Endothelial cell of umbilical vein (primary cell): ENCODE measurements around the gene ENC1. TPM values are rescaled to one million over a fixed set of nuclear protein-coding genes. Genes with fewer than 3 reads are reported as not detected.

Experiments used
- BruUV-seq: library from RNA; stranded (reverse); fragments of 400-500 nt; replicated peaks from 2 replicates; lab custom pipeline; 2021; lab: Mats Ljungman, UMichigan
- CTCF ChIA-PET: fragments of 300-600, 350-600 bp; sonication (Branson Sonifier 250); formaldehyde crosslinking; loops from one replicate; lab custom pipeline; 2021; ENCODE audit warnings: antibody characterized with exemption, inconsistent platforms; lab: Charles Lee
- POLR2A ChIA-PET: fragments of 300-600, 350-600 bp; sonication (Branson Sonifier 250); formaldehyde crosslinking; loops from one replicate; lab custom pipeline; 2021; ENCODE audit warnings: antibody characterized with exemption, inconsistent platforms; lab: Charles Lee
- DNase-seq: peaks from one replicate; pipeline ENCODE4 v3.0.0-alpha.2; 2011; ENCODE audit warnings: low read depth, low spot score
- FAIRE-seq: peaks from 2 replicates; lab custom pipeline; 2011; peaks lifted over from hg19 to GRCh38; lab: Jason Lieb, UNC
- H2AFZ ChIP-seq: 2 replicates; pipeline ENCODE4 v1.6.0; 2012; ENCODE audit warnings: low read depth, low read length, control low read depth, inconsistent platforms
- H3K27ac ChIP-seq: 2 replicates; pipeline ENCODE4 v1.5.1; 2011; ENCODE audit warnings: low read depth, mild to moderate bottlenecking, control low read depth, low read length, moderate library complexity; ENCODE audit not compliant: insufficient read depth
- H3K27me3 ChIP-seq, 2 experiments: 2 replicates each; pipeline versions ENCODE4 v1.6.0 to v1.6.1; 2011; ENCODE audit warnings: low read length in 2 of 2, mixed read lengths in 1 of 2; ENCODE audit not compliant: control insufficient read depth in 2 of 2, insufficient read depth in 2 of 2
- H3K36me3 ChIP-seq, 2 experiments: 2 replicates in 1 of 2; 3 replicates in 1 of 2; pipeline ENCODE4 v1.5.1; 2011; ENCODE audit warnings: low read length in 2 of 2, mild to moderate bottlenecking in 1 of 2, moderate library complexity in 1 of 2; ENCODE audit not compliant: control insufficient read depth in 2 of 2, insufficient read depth in 2 of 2; ENCODE audit errors: extremely low read depth in 1 of 2
- H3K4me1 ChIP-seq: 3 replicates; pipeline ENCODE4 v1.5.1; 2011; ENCODE audit warnings: mild to moderate bottlenecking, low read length; ENCODE audit not compliant: control insufficient read depth, insufficient read depth; ENCODE audit errors: extremely low read depth
- H3K4me2 ChIP-seq: 2 replicates; pipeline ENCODE4 v1.6.1; 2011; ENCODE audit warnings: low read length, control low read depth, mixed read lengths; ENCODE audit not compliant: insufficient read depth
- H3K4me3 ChIP-seq, 3 experiments: fragments of 200-600 bp in 1 of 3; sonication (generic), shearing (Covaris generic) in 1 of 3; replicated peaks in 1 of 3; 2 replicates each; pipeline ENCODE4 v1.5.1; 2011 to 2016; ENCODE audit warnings: control low read depth in 3 of 3, low read length in 3 of 3, mild to moderate bottlenecking in 2 of 3, inconsistent platforms in 1 of 3, low read depth in 1 of 3, moderate library complexity in 1 of 3; ENCODE audit not compliant: insufficient read depth in 1 of 3
- H3K79me2 ChIP-seq: 2 replicates; pipeline ENCODE4 v1.6.0; 2012; ENCODE audit warnings: low read length, inconsistent platforms; ENCODE audit not compliant: control insufficient read depth, insufficient read depth
- H3K9ac ChIP-seq: replicated peaks from 2 replicates; pipeline ENCODE3; 2011; ENCODE audit warnings: low read length, control low read depth; ENCODE audit not compliant: insufficient read depth; ENCODE audit errors: extremely low read depth
- H3K9me1 ChIP-seq: replicated peaks from 3 replicates; pipeline ENCODE4 v1.6.0; 2011; ENCODE audit warnings: mild to moderate bottlenecking, low read length; ENCODE audit not compliant: control insufficient read depth, insufficient read depth; ENCODE audit errors: extremely low read depth
- H3K9me3 ChIP-seq: replicated peaks from 2 replicates; pipeline ENCODE4 v1.5.1; 2012; ENCODE audit warnings: low read length, inconsistent platforms; ENCODE audit not compliant: control insufficient read depth, insufficient read depth
- H4K20me1 ChIP-seq: replicated peaks from 2 replicates; pipeline ENCODE3; 2011; ENCODE audit warnings: mild to moderate bottlenecking, low read length; ENCODE audit not compliant: control insufficient read depth, insufficient read depth; ENCODE audit errors: extremely low read depth
- EZH2 ChIP-seq: IDR thresholded peaks from 2 replicates; pipeline ENCODE4 v1.6.1; 2012; ENCODE audit warnings: borderline replicate concordance, low read depth, mild to moderate bottlenecking, moderate library complexity, low read length, inconsistent platforms; ENCODE audit not compliant: severe bottlenecking
- FOS ChIP-seq: IDR thresholded peaks from 2 replicates; pipeline ENCODE4 v1.6.1; 2011; ENCODE audit warnings: mild to moderate bottlenecking, low read length, moderate library complexity, borderline replicate concordance; ENCODE audit not compliant: insufficient read depth
- GATA2 ChIP-seq: IDR thresholded peaks from 2 replicates; pipeline ENCODE4 v1.7.0; 2011; ENCODE audit warnings: low read depth, mild to moderate bottlenecking, moderate library complexity, mixed read lengths, low read length; ENCODE audit not compliant: insufficient read length, insufficient read depth
- JUN ChIP-seq: IDR thresholded peaks from 2 replicates; pipeline ENCODE4 v1.6.1; 2011; ENCODE audit warnings: borderline replicate concordance, low read depth; ENCODE audit not compliant: insufficient read length, insufficient read depth
- MYC ChIP-seq: IDR thresholded peaks from one replicate; pipeline ENCODE4 v1.6.1; 2011; ENCODE audit warnings: mild to moderate bottlenecking, low read depth, low read length
- POLR2A ChIP-seq: IDR thresholded peaks from 2 replicates; pipeline ENCODE4 v1.6.1; 2012; ENCODE audit warnings: low read depth, mild to moderate bottlenecking, control low read depth, low read length
- POLR2AphosphoS5 ChIP-seq: IDR thresholded peaks from 2 replicates; pipeline ENCODE4 v1.6.1; 2012; ENCODE audit warnings: low read depth, mild to moderate bottlenecking, control low read depth, low read length, moderate library complexity; ENCODE audit not compliant: insufficient read depth
- dilution Hi-C: fragments of 300-500 bp; cut with MboI; formaldehyde crosslinking; loops from one replicate; pipeline ENCODE4 v1.15.0; 2019; ENCODE audit warnings: low sequenced_read_pairs; ENCODE audit not compliant: extremely low pct_ligation_motif_present
- intact Hi-C: fragments of 100-400 bp; cut with micrococcal nuclease; formaldehyde crosslinking; loops from one replicate; pipeline ENCODE4 v1.10.0; 2022
- polyA plus RNA-seq, 4 experiments: library from polyadenylated mRNA; depleted of rRNA in 3 of 4; stranded (reverse) in 3 of 4; unstranded in 1 of 4; fragments of >200 nt; gene quantifications; 2 replicates each; pipeline versions ENCODE4 v1.2.1 to v1.2.3, GENCODE V29; 2011 to 2012; ENCODE audit warnings: missing spikeins in 1 of 4
- total RNA-seq: library from RNA; stranded (reverse); gene quantifications from 2 replicates; pipeline ENCODE4 v1.2.3, GENCODE V29; 2021
- TF ChIP-seq, protein P1 (sequence below): IDR thresholded peaks from 2 replicates; pipeline ENCODE4 v1.6.1; 2011; ENCODE audit not compliant: insufficient read depth, insufficient read length
- TF ChIP-seq, protein P2 (sequence below), 2 donors: IDR thresholded peaks; 1 replicate in 1 of 2; 2 replicates in 1 of 2; pipeline ENCODE4 v1.5.1; 2011; ENCODE audit warnings: low read length in 2 of 2, mild to moderate bottlenecking in 2 of 2, moderate library complexity in 2 of 2, control low read depth in 1 of 2, inconsistent platforms in 1 of 2, low read depth in 1 of 2; ENCODE audit not compliant: insufficient read depth in 1 of 2; ENCODE audit errors: extremely low read depth in 1 of 2

Gene ENC1
- total and polyA plus RNA-seq, 2 donors (not counting 3 experiments of a cell fraction or from before 2014, with no cell fraction given), result 42.2 to 53.3 TPM

DNA sequence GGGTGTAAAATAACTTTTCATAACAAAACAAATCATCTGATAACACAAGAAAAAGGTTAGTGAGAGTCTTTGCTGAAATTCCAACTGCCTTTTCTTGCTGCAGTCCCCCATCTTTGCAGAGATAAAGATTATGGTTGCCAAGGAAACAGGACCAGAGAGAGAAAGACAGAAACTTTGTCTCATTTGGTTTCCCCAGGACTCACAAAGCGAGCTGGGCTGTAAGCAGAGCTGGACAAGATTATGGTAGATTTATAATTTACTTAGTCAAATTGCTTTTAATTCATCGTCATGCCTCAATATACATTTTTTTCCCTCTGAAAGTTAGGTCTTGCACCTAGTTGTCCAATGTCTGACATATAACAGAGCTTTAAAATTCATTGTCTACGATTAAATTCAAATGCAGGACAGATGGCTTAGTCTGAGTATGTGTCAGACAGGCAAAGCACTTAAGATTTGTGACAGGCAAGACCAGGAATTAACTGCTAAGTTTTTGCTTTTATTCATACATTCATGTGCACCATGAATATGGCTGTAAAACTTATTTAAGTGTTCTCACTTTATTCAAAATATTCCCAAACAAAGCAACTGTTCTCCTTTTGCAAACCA, 17.4 kb downstream of the ENC1 start:
- dilution Hi-C loops, result no loop called here
- Histone ChIP-seq H4K20me1 (no peaks in the 10 kb centered on the region), H2AFZ (no peak overlapping the region), H3K9ac (no peak overlapping the region), H3K4me2 (no peak overlapping the region), H3K9me1 (no peaks in the 10 kb centered on the region), H3K36me3 (peaks cover 0 to 2% of the 10 kb centered on the region in 2 experiments), H3K4me1 (peaks cover 3% of the 10 kb centered on the region), H3K27ac (no peak overlapping the region), H3K79me2 (no peaks in the 10 kb centered on the region), H3K9me3 (no peaks in the 10 kb centered on the region), H3K27me3 (no peaks in the 10 kb centered on the region), H3K4me3 (no peak overlapping the region)
- ChIA-PET POLR2A (no interaction called here), CTCF (interaction anchor here (2.2 kb wide), 1 partner anchor 10 kb away, joined by 5 read pairs; no protein-coding TSS in a partner anchor)
- DNase-seq, result no peak
- BruUV-seq, result no TSS peak
- intact Hi-C loops, result no loop called here
- TF ChIP-seq, protein P1, sequence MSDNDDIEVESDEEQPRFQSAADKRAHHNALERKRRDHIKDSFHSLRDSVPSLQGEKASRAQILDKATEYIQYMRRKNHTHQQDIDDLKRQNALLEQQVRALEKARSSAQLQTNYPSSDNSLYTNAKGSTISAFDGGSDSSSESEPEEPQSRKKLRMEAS, result no peak
- TF ChIP-seq, protein P2, sequence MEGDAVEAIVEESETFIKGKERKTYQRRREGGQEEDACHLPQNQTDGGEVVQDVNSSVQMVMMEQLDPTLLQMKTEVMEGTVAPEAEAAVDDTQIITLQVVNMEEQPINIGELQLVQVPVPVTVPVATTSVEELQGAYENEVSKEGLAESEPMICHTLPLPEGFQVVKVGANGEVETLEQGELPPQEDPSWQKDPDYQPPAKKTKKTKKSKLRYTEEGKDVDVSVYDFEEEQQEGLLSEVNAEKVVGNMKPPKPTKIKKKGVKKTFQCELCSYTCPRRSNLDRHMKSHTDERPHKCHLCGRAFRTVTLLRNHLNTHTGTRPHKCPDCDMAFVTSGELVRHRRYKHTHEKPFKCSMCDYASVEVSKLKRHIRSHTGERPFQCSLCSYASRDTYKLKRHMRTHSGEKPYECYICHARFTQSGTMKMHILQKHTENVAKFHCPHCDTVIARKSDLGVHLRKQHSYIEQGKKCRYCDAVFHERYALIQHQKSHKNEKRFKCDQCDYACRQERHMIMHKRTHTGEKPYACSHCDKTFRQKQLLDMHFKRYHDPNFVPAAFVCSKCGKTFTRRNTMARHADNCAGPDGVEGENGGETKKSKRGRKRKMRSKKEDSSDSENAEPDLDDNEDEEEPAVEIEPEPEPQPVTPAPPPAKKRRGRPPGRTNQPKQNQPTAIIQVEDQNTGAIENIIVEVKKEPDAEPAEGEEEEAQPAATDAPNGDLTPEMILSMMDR (IDR thresholded peaks at IDR 0.05; ENCODE audit: extremely low read depth in 1 of 2, insufficient read depth in 1 of 2, low read depth in 1 of 2, low read length in 2 of 2), result no peak
- no peak for TF ChIP-seq FOS
- no peak for TF ChIP-seq MYC
- no peak for TF ChIP-seq JUN
- no peak for TF ChIP-seq GATA2
- TF ChIP-seq POLR2AphosphoS5, result no peak
- no peak for TF ChIP-seq POLR2A
- TF ChIP-seq EZH2, result no peak
- no peak for FAIRE-seq
